Testis (tissue), 2 donors: Measurements from ENCODE around the gene SCN4B.
"Not testable (repeated sequence)": the region's sequence is repeated elsewhere in the genome, so short reads cannot be mapped to it uniquely, and the experiment has no call there.

Experiments
- POLR2A ChIP-seq: fragments of 450-650 bp; IDR thresholded peaks from one replicate; pipeline ENCODE4 v1.6.1; 2017; ENCODE audit warnings: antibody characterized with exemption, mild to moderate bottlenecking, moderate library complexity
- TF ChIP-seq, protein P1 (sequence below), 3 experiments: fragments of 450-650 bp in 2 of 3; fragments of 200-600 bp in 1 of 3; sonication (generic) in 1 of 3; IDR thresholded peaks; one replicate each; pipeline ENCODE4 v1.5.1; 2016 to 2019; ENCODE audit warnings: antibody characterized with exemption in 3 of 3, mild to moderate bottlenecking in 2 of 3, moderate library complexity in 1 of 3

DNA sequence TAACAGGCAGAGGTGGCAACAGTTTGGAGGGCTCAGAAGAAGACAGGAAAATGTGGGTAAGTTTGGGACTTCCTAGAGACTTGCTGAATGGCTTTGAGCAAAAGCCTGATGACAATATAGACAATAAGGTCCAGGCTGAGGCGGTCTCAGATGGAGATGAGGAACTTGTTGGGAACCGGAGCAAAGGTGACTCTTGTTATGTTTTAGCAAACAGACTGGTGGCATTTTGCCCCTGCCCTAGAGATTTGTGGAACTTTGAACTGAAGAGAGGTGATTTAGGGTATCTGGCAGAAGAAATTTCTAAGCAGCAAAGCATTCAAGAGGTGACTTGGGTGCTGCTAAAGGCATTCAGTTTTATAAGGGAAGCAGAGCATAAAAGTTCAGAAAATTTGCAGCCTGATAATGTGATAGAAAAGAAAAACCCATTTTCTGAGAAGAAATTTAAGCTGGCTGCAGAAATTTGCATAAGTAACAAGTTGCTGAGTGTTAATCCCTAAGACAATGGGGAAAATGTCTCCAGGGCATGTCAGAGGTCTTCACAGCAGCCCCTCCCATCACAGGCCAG, 38.4 kb upstream of the SCN4B start:
- TF ChIP-seq, protein P1, sequence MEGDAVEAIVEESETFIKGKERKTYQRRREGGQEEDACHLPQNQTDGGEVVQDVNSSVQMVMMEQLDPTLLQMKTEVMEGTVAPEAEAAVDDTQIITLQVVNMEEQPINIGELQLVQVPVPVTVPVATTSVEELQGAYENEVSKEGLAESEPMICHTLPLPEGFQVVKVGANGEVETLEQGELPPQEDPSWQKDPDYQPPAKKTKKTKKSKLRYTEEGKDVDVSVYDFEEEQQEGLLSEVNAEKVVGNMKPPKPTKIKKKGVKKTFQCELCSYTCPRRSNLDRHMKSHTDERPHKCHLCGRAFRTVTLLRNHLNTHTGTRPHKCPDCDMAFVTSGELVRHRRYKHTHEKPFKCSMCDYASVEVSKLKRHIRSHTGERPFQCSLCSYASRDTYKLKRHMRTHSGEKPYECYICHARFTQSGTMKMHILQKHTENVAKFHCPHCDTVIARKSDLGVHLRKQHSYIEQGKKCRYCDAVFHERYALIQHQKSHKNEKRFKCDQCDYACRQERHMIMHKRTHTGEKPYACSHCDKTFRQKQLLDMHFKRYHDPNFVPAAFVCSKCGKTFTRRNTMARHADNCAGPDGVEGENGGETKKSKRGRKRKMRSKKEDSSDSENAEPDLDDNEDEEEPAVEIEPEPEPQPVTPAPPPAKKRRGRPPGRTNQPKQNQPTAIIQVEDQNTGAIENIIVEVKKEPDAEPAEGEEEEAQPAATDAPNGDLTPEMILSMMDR (IDR thresholded peaks at IDR 0.05): not testable (repeated sequence)
- not testable (repeated sequence) for TF ChIP-seq POLR2A
